ENCODE measurements around the gene TMPRSS5. TPM values are rescaled to one million over a fixed set of nuclear protein-coding genes. Genes with fewer than 3 reads are reported as not detected.

TMPRSS5 gene
- total and polyA plus RNA-seq, 10 donors: 0.42 to 1.7 (median 0.71) TPM

- no peaks in the 10 kb centered on the region for H3K4me1 ChIP-seq
- TF ChIP-seq CTCF (IDR thresholded peaks at IDR 0.05 in 8 of 11, conservative IDR thresholded peaks at IDR 0.05 in 3 of 11) (no peak), POLR2AphosphoS5 (IDR thresholded peaks at IDR 0.05) (no peak), POLR2A (IDR thresholded peaks at IDR 0.05) (no peak)
- no peaks in the 10 kb centered on the region for H3K27me3 ChIP-seq (replicated peaks in 1 of 7)
- intact Hi-C loops (cut with DNase I; ENCODE audit: low total_unique reads): no loop called here
- DNase-seq: peak; percentile 55
- WGBS, 5 donors: 82 to 93% (median 91%) methylated on average over 5 to 6 of the region's 6 CpGs
- H3K36me3 ChIP-seq: no peaks in the 10 kb centered on the region
- no peak overlapping the region for H3K4me3 ChIP-seq
- no peaks in the 10 kb centered on the region for H3K9me3 ChIP-seq
- H3K27ac ChIP-seq: no peak overlapping the region
These were observed 24.8 kb downstream of the TMPRSS5 start for GRCh38 chr11:113681282-113681681.

GRCh38 chr11:113677685-113678084 lies 28.4 kb downstream of the TMPRSS5 start:
- Histone ChIP-seq H3K27ac (no peak overlapping the region), H3K4me1 (no peaks in the 10 kb centered on the region), H3K36me3 (no peaks in the 10 kb centered on the region), H3K27me3 (replicated peaks in 1 of 7) (no peaks in the 10 kb centered on the region), H3K4me3 (no peak overlapping the region), H3K9me3 (no peaks in the 10 kb centered on the region)
- 84 to 92% (median 90%) methylated on average over 5 of the region's 5 CpGs for WGBS, 5 donors
- intact Hi-C loops (cut with DNase I; ENCODE audit: low total_unique reads): no loop called here
- TF ChIP-seq POLR2AphosphoS5 (IDR thresholded peaks at IDR 0.05) (no peak), CTCF (IDR thresholded peaks at IDR 0.05 in 8 of 11, conservative IDR thresholded peaks at IDR 0.05 in 3 of 11) (no peak), POLR2A (IDR thresholded peaks at IDR 0.05) (no peak)
- no peak for DNase-seq

- Histone ChIP-seq H3K27ac (no peak overlapping the region), H3K27me3 (replicated peaks in 1 of 7) (no peaks in the 10 kb centered on the region), H3K4me1 (no peaks in the 10 kb centered on the region), H3K36me3 (no peaks in the 10 kb centered on the region), H3K9me3 (no peaks in the 10 kb centered on the region), H3K4me3 (no peak overlapping the region)
- 58 to 70% (median 64%) methylated on average over 5 of the region's 5 CpGs for WGBS, 5 donors
- TF ChIP-seq POLR2AphosphoS5 (IDR thresholded peaks at IDR 0.05) (no peak), CTCF (IDR thresholded peaks at IDR 0.05 in 8 of 11, conservative IDR thresholded peaks at IDR 0.05 in 3 of 11) (no peak), POLR2A (IDR thresholded peaks at IDR 0.05) (no peak)
- intact Hi-C loops (cut with DNase I; ENCODE audit: low total_unique reads): no loop called here
- DNase-seq: no peak
These were observed 30.5 kb downstream of the TMPRSS5 start for GRCh38 chr11:113675565-113675964.

GRCh38 chr11:113675003-113675561 lies 31.0 kb downstream of the TMPRSS5 start:
- Histone ChIP-seq H3K9me3 (no peaks in the 10 kb centered on the region), H3K4me1 (no peaks in the 10 kb centered on the region), H3K27me3 (replicated peaks in 1 of 7) (no peaks in the 10 kb centered on the region), H3K4me3 (no peak overlapping the region), H3K27ac (no peak overlapping the region), H3K36me3 (no peaks in the 10 kb centered on the region)
- intact Hi-C loops (cut with DNase I; ENCODE audit: low total_unique reads): no loop called here
- DNase-seq: no peak
- WGBS, 5 donors: 48 to 59% (median 58%) methylated on average over 5 of the region's 5 CpGs
- TF ChIP-seq CTCF (IDR thresholded peaks at IDR 0.05 in 8 of 11, conservative IDR thresholded peaks at IDR 0.05 in 3 of 11) (no peak), POLR2AphosphoS5 (IDR thresholded peaks at IDR 0.05) (no peak), POLR2A (IDR thresholded peaks at IDR 0.05) (no peak)

Data from spleen (tissue), 11 donors.